ENCODE data around the gene KMO.

The KMO gene

GRCh38 chr1:241631674-241632073 lies 99.5 kb downstream of the KMO start:
- DNase-seq, result no peak

GRCh38 chr1:241632987-241633386 lies 100.8 kb downstream of the KMO start:
- no peak for DNase-seq

GRCh38 chr1:241635556-241636152 lies 103.5 kb downstream of the KMO start:
- DNase-seq, result no peak

- no peak for DNase-seq
These were observed 104.1 kb downstream of the KMO start for GRCh38 chr1:241636291-241636690.

- DNase-seq, result no peak
These were observed 104.9 kb downstream of the KMO start for GRCh38 chr1:241637046-241637590.

GRCh38 chr1:241637604-241638003 lies 105.4 kb downstream of the KMO start:
- no peak for DNase-seq

GRCh38 chr1:241638099-241638682 lies 106.0 kb downstream of the KMO start:
- DNase-seq, result no peak

- DNase-seq, result no peak
These were observed 106.9 kb downstream of the KMO start for GRCh38 chr1:241638909-241639622.

- DNase-seq, result no peak
These were observed 107.5 kb downstream of the KMO start for GRCh38 chr1:241639623-241640148.

GRCh38 chr1:241640149-241640866 lies 108.1 kb downstream of the KMO start, which contains the start of the genes CHML and OPN3:
Gene CHML (minus strand): TSS chr1:241640369. CDS start chr1:241635766, 4,603 bp downstream.
Gene OPN3 (minus strand): TSS chr1:241640369. CDS start chr1:241640254, 115 bp downstream.
- DNase-seq, result peak; percentile 70

GRCh38 chr1:241640867-241641622 lies 108.9 kb downstream of the KMO start:
- no peak for DNase-seq

- no peak for DNase-seq
These were observed 109.8 kb downstream of the KMO start for GRCh38 chr1:241641773-241642592.

GRCh38 chr1:241642593-241642944 lies 110.4 kb downstream of the KMO start:
- no peak for DNase-seq

GRCh38 chr1:241644259-241644658 lies 112.1 kb downstream of the KMO start:
- no peak for DNase-seq

- DNase-seq, result no peak
These were observed 113.0 kb downstream of the KMO start for GRCh38 chr1:241645199-241645598.

Measured in DMS 273 treated with DMSO at 0.1 percent for 48 hours (cell line).